Body of pancreas (tissue), 4 donors: ENCODE measurements around the gene FPR2. TPM values are rescaled to one million over a fixed set of nuclear protein-coding genes. Genes with fewer than 3 reads are reported as not detected.

Experiments
- ATAC-seq: fragments of 150-250 bp; one replicate; pipeline ENCODE4 v1.9.1; 2016
- DNase-seq, 4 donors: peaks; one replicate each; pipeline ENCODE4 v3.0.0-alpha.2; 2019
- H3K27ac ChIP-seq, 4 donors: fragments of 200-600 bp; sonication (generic); 1 replicate in 3 of 4; 2 replicates in 1 of 4; pipeline versions ENCODE4 v1.5.1 to v1.6.1; 2016 to 2019; ENCODE audit warnings: mild to moderate bottlenecking in 1 of 4, mixed read lengths in 1 of 4, moderate library complexity in 1 of 4
- H3K27me3 ChIP-seq, 2 donors: fragments of 200-600 bp; sonication (generic); one replicate each; pipeline ENCODE4 v1.6.0; 2016; ENCODE audit warnings: mild to moderate bottlenecking in 1 of 2
- H3K36me3 ChIP-seq, 2 donors: fragments of 200-600 bp; sonication (generic); replicated peaks in 1 of 2; 2 replicates each; pipeline ENCODE4 v1.5.1; 2016; ENCODE audit warnings: low read depth in 2 of 2; ENCODE audit not compliant: insufficient read depth in 1 of 2
- H3K4me1 ChIP-seq: fragments of 200-600 bp; sonication (generic); one replicate; pipeline ENCODE4 v1.6.0; 2016
- H3K4me3 ChIP-seq, 2 donors: fragments of 200-600 bp; sonication (generic); 1 replicate in 1 of 2; 2 replicates in 1 of 2; pipeline ENCODE4 v1.5.1; 2016 to 2019
- H3K9me3 ChIP-seq, 3 donors: fragments of 200-600 bp; sonication (generic); 1 replicate in 2 of 3; 2 replicates in 1 of 3; pipeline ENCODE4 v1.5.1; 2016
- POLR2A ChIP-seq, 3 donors: fragments of 450-650 bp; IDR thresholded peaks; one replicate each; pipeline ENCODE4 v1.6.1; 2016; ENCODE audit warnings: antibody characterized with exemption in 3 of 3, mild to moderate bottlenecking in 2 of 3
- whole genome bisulfite sequencing, 2 donors: methylation state at CpG; one replicate each; pipeline ENCODE4 v1.1.5; 2017; 5-methylcytosine and 5-hydroxymethylcytosine counted together
- intact Hi-C: fragments of 100-400 bp; cut with DNase I; formaldehyde crosslinking; loops from one replicate; pipeline ENCODE4 v1.15.1; 2023
- total RNA-seq, 2 donors: library from RNA; depleted of rRNA; stranded (reverse); fragments of >200 nt; gene quantifications; one replicate each; pipeline ENCODE4 v1.1.0, GENCODE V29; 2016
- TF ChIP-seq, protein P1 (sequence below), 7 experiments: fragments of 450-650 bp in 4 of 7; fragments of 200-600 bp in 3 of 7; sonication (generic) in 3 of 7; IDR thresholded peaks; one replicate each; pipeline ENCODE4 v1.5.1; 2016 to 2019; ENCODE audit warnings: antibody characterized with exemption in 7 of 7

Gene FPR2
- total RNA-seq, 2 donors from 2014 or later = 0.78 TPM; not detected in 1

GRCh38 chr19:51739466-51740213 lies 21.3 kb upstream of the FPR2 start:
- Histone ChIP-seq H3K4me1 (no peaks in the 10 kb centered on the region), H3K4me3 (no peak overlapping the region), H3K27ac (no peak overlapping the region), H3K27me3 (no peaks in the 10 kb centered on the region), H3K9me3 (no peaks in the 10 kb centered on the region), H3K36me3 (no peaks in the 10 kb centered on the region)
- intact Hi-C loops = no loop called here
- ATAC-seq (no peak), DNase-seq (no peak)
- TF ChIP-seq, protein P1, sequence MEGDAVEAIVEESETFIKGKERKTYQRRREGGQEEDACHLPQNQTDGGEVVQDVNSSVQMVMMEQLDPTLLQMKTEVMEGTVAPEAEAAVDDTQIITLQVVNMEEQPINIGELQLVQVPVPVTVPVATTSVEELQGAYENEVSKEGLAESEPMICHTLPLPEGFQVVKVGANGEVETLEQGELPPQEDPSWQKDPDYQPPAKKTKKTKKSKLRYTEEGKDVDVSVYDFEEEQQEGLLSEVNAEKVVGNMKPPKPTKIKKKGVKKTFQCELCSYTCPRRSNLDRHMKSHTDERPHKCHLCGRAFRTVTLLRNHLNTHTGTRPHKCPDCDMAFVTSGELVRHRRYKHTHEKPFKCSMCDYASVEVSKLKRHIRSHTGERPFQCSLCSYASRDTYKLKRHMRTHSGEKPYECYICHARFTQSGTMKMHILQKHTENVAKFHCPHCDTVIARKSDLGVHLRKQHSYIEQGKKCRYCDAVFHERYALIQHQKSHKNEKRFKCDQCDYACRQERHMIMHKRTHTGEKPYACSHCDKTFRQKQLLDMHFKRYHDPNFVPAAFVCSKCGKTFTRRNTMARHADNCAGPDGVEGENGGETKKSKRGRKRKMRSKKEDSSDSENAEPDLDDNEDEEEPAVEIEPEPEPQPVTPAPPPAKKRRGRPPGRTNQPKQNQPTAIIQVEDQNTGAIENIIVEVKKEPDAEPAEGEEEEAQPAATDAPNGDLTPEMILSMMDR (IDR thresholded peaks at IDR 0.05) = no peak
- TF ChIP-seq POLR2A (IDR thresholded peaks at IDR 0.05) = no peak
- WGBS, 2 donors = 54 to 60% methylated on average over 12 to 13 of the region's 13 CpGs

DNA sequence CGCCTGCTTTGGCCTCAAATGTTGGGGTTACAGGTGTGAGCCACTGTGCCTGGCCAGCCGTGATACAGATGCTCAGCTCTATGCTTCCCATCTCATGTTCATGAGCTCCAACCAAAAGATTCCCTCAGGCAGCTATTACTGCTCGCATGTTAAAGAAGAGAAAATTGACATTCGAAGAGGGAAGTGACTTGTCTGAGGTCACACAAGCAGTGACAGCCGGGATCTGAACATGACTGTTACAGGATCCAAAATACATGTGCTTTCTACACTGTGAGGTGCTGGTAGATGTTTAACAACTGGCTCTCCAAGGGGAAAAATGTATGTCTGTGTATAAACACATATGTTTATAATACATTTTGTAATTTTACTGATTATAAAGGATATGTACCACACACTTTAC lies 20.6 kb upstream of the FPR2 start:
- no peak for ATAC-seq
- 64 to 67% methylated on average over 5 of the region's 5 CpGs for WGBS, 2 donors

DNA sequence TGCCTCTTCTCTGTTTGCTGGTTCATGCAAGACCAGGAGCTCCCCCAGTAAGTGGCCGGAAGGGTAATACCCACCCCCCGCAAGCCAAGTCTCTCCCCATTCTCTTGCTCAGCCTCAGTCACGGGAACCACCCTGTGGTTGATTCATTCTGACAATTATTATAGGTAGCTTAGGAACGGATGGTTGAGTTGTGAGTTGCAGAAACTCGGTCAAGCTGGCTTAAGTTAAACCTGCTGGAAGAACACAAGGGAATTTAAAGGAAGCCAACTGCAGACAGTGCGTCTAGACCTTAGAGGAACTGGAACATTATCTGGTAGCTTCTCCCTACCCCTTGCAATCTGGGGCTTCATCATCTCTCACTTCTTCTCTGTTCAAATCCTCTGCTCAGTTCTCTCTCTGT lies 18.2 kb upstream of the FPR2 start:
- ATAC-seq (no peak), DNase-seq (no peak)
- Histone ChIP-seq H3K9me3 (no peaks in the 10 kb centered on the region), H3K36me3 (no peaks in the 10 kb centered on the region), H3K27me3 (no peaks in the 10 kb centered on the region), H3K27ac (no peak overlapping the region), H3K4me1 (no peaks in the 10 kb centered on the region), H3K4me3 (no peak overlapping the region)
- WGBS, 2 donors = 40 to 54% methylated on average over 6 of the region's 6 CpGs
- intact Hi-C loops = no loop called here
- TF ChIP-seq POLR2A (IDR thresholded peaks at IDR 0.05) = no peak
- TF ChIP-seq, protein P1 (IDR thresholded peaks at IDR 0.05) = no peak

More for the DNA sequence above, 20.6 kb upstream of the FPR2 start:
- Histone ChIP-seq H3K36me3 (no peaks in the 10 kb centered on the region), H3K4me3 (no peak overlapping the region), H3K4me1 (no peaks in the 10 kb centered on the region), H3K9me3 (no peaks in the 10 kb centered on the region), H3K27ac (no peak overlapping the region), H3K27me3 (no peaks in the 10 kb centered on the region)
- intact Hi-C loops = no loop called here
- DNase-seq = no peak
- TF ChIP-seq, protein P1 (IDR thresholded peaks at IDR 0.05) = no peak
- TF ChIP-seq POLR2A (IDR thresholded peaks at IDR 0.05) = no peak

GRCh38 chr19:51743405-51743804 lies 17.6 kb upstream of the FPR2 start:
- no peak overlapping the region for H3K27ac ChIP-seq
- H3K4me1 ChIP-seq = no peaks in the 10 kb centered on the region
- 59 to 61% methylated on average over 3 of the region's 3 CpGs for WGBS, 2 donors
- no peaks in the 10 kb centered on the region for H3K9me3 ChIP-seq
- ATAC-seq (no peak), DNase-seq (no peak)
- H3K27me3 ChIP-seq = no peaks in the 10 kb centered on the region
- no peak for TF ChIP-seq POLR2A (IDR thresholded peaks at IDR 0.05)
- H3K36me3 ChIP-seq = no peaks in the 10 kb centered on the region
- intact Hi-C loops = no loop called here
- H3K4me3 ChIP-seq = no peak overlapping the region

GRCh38 chr19:51746731-51747130 lies 14.2 kb upstream of the FPR2 start:
- H3K27me3 ChIP-seq = no peaks in the 10 kb centered on the region
- H3K4me1 ChIP-seq = no peaks in the 10 kb centered on the region
- WGBS, 2 donors = 39 to 43% methylated on average over 7 of the region's 7 CpGs
- DNase-seq (no peak), ATAC-seq (no peak)
- no peak overlapping the region for H3K27ac ChIP-seq
- no peaks in the 10 kb centered on the region for H3K36me3 ChIP-seq
- H3K9me3 ChIP-seq = no peaks in the 10 kb centered on the region
- intact Hi-C loops = no loop called here
- TF ChIP-seq POLR2A (IDR thresholded peaks at IDR 0.05) = no peak
- TF ChIP-seq, protein P1 (IDR thresholded peaks at IDR 0.05) = no peak
- no peak overlapping the region for H3K4me3 ChIP-seq
